Ovary (tissue), 9 donors: ENCODE measurements around the gene FAM131C. TPM values are rescaled to one million over a fixed set of nuclear protein-coding genes. Genes with fewer than 3 reads are reported as not detected.
"Not testable (repeated sequence)": the region's sequence is repeated elsewhere in the genome, so short reads cannot be mapped to it uniquely, and the experiment has no call there.

Experiments
- DNase-seq, 5 donors: peaks; one replicate each; pipeline ENCODE4 v3.0.0-alpha.2; 2019 to 2020
- H3K27ac ChIP-seq, 2 donors: fragments of 200-600 bp; one replicate each; pipeline versions ENCODE4 v1.5.1 to v1.8.0; 2019 to 2022
- H3K27me3 ChIP-seq: fragments of 200-600 bp; one replicate; pipeline ENCODE4 v1.8.0; 2022
- H3K36me3 ChIP-seq: fragments of 200-600 bp; sonication (generic); one replicate; pipeline ENCODE4 v1.5.1; 2019
- H3K4me1 ChIP-seq: one replicate; pipeline ENCODE4 v1.8.1; 2013; ENCODE audit warnings: mild to moderate bottlenecking, moderate library complexity; ENCODE audit not compliant: insufficient read depth
- H3K4me3 ChIP-seq: fragments of 200-600 bp; sonication (generic); one replicate; pipeline ENCODE4 v1.5.1; 2017
- H3K9me3 ChIP-seq, 2 donors: fragments of 200-600 bp in 1 of 2; sonication (generic) in 1 of 2; one replicate each; pipeline versions ENCODE4 v1.5.1 to v1.8.1; 2013 to 2019; ENCODE audit warnings: mild to moderate bottlenecking in 1 of 2, moderate library complexity in 1 of 2
- CTCF ChIP-seq, 3 donors: fragments of 450-650 bp in 2 of 3; fragments of 200-600 bp in 1 of 3; IDR thresholded peaks; one replicate each; pipeline versions ENCODE4 v1.5.1 to v1.8.0; 2016 to 2022; ENCODE audit warnings: antibody characterized with exemption in 3 of 3, mild to moderate bottlenecking in 1 of 3
- EP300 ChIP-seq: sonication (generic); formaldehyde crosslinking; IDR thresholded peaks from one replicate; pipeline ENCODE4 v1.6.1; 2017; ENCODE audit warnings: antibody characterized with exemption
- POLR2A ChIP-seq: fragments of 450-650 bp; IDR thresholded peaks from one replicate; pipeline ENCODE4 v1.6.1; 2017; ENCODE audit warnings: antibody characterized with exemption, mild to moderate bottlenecking, moderate library complexity
- WGBS, 3 donors: extraction: QIAGEN DNeasy Blood & Tissue Kit in 1 of 3; methylation state at CpG; one replicate each; pipeline versions ENCODE4 v1.1.5 to v1.1.7; 2013 to 2017; 5-methylcytosine and 5-hydroxymethylcytosine counted together
- intact Hi-C, 4 donors: fragments of 100-400 bp; cut with DNase I; formaldehyde crosslinking; loops; one replicate each; pipeline versions ENCODE4 v1.11.0 to v1.15.1; 2022 to 2023
- polyA plus RNA-seq, 2 donors: library from polyadenylated mRNA; stranded (reverse); fragments of 200-250 nt in 1 of 2; fragments of 350-450 nt in 1 of 2; fragmentation: Illumina TruSeq in 1 of 2; extraction: RNeasy Lipid Tissue Mini Kit (QIAGEN cat#74804) in 1 of 2; gene quantifications; one replicate each; pipeline ENCODE4 v1.2.3, GENCODE V29; 2013 to 2014
- total RNA-seq, 7 donors: library from RNA; depleted of rRNA in 2 of 7; stranded (reverse); fragments of >200 nt in 2 of 7; fragmentation: NEBNext Ultra II Directional in 3 of 7; extraction: Animal tissue kit (Norgen Biotek cat#: 25700) in 3 of 7; gene quantifications; one replicate each; pipeline versions ENCODE4 v1.1.0 to v1.2.4, GENCODE V29; 2016 to 2023
- donor health status: DM: no; HTN: no; CAD: no; lungs with moderate emphysema.
- donor health status: DM: no; HTN: no; CAD: no.
- donor health status: Bipolar disorder and iron deficiency.
- donor health status: DM: yes; HTN: yes; CAD: no.
- donor health status: DM: no; HTN: no; CAD: no.
- donor health status: DM: yes; HTN: yes; CAD: no.

Gene FAM131C
- total and polyA plus RNA-seq, 9 donors = 0.10 to 1.3 (median 0.30) TPM; not detected in 1

- Histone ChIP-seq H3K36me3 (no peaks in the 10 kb centered on the region), H3K27ac (no peak overlapping the region), H3K9me3 (no peaks in the 10 kb centered on the region), H3K27me3 (no peaks in the 10 kb centered on the region), H3K4me1 (no peaks in the 10 kb centered on the region), H3K4me3 (no peak overlapping the region)
- TF ChIP-seq EP300 (no peak), POLR2A (no peak), CTCF (IDR thresholded peaks at IDR 0.05) (no peak)
- WGBS, 3 donors = 79 to 82% (median 81%) methylated on average over 4 of the region's 4 CpGs
- intact Hi-C loops = no loop called here
- DNase-seq = no peak
These were observed 7.2 kb downstream of the FAM131C start for GRCh38 chr1:16066245-16066644.

GRCh38 chr1:16065269-16065576 is 8.2 kb downstream of the FAM131C start:
- no peak for TF ChIP-seq EP300
- Histone ChIP-seq H3K36me3 (no peaks in the 10 kb centered on the region), H3K4me1 (no peaks in the 10 kb centered on the region), H3K9me3 (no peaks in the 10 kb centered on the region), H3K27me3 (no peaks in the 10 kb centered on the region), H3K4me3 (no peak overlapping the region), H3K27ac (no peak overlapping the region)
- no peak for DNase-seq
- WGBS, 3 donors = 78 to 84% (median 80%) methylated on average over 8 of the region's 8 CpGs
- intact Hi-C loops = no loop called here

GRCh38 chr1:16064536-16065268 is 8.7 kb downstream of the FAM131C start:
- H3K9me3 ChIP-seq = no peaks in the 10 kb centered on the region
- no peak for DNase-seq
- no peaks in the 10 kb centered on the region for H3K27me3 ChIP-seq
- TF ChIP-seq EP300 (no peak), CTCF (IDR thresholded peaks at IDR 0.05) (no peak), POLR2A (no peak)
- no peak overlapping the region for H3K4me3 ChIP-seq
- no peaks in the 10 kb centered on the region for H3K4me1 ChIP-seq
- no peaks in the 10 kb centered on the region for H3K36me3 ChIP-seq
- H3K27ac ChIP-seq = no peak overlapping the region
- intact Hi-C loops = no loop called here
- 50 to 55% (median 52%) methylated on average over 13 of the region's 13 CpGs for WGBS, 3 donors

GRCh38 chr1:16063921-16064320 is 9.5 kb downstream of the FAM131C start:
- no peak for DNase-seq
- no peaks in the 10 kb centered on the region for H3K9me3 ChIP-seq
- no peak overlapping the region for H3K27ac ChIP-seq
- WGBS, 3 donors = 47 to 61% (median 51%) methylated on average over 9 of the region's 9 CpGs
- H3K4me3 ChIP-seq = no peak overlapping the region
- H3K4me1 ChIP-seq = no peaks in the 10 kb centered on the region
- TF ChIP-seq CTCF (IDR thresholded peaks at IDR 0.05) = no peak
- TF ChIP-seq POLR2A = no peak
- no peak for TF ChIP-seq EP300
- intact Hi-C loops = no loop called here
- no peaks in the 10 kb centered on the region for H3K27me3 ChIP-seq
- H3K36me3 ChIP-seq = no peaks in the 10 kb centered on the region

- H3K4me1 ChIP-seq = no peaks in the 10 kb centered on the region
- no peak for TF ChIP-seq POLR2A
- TF ChIP-seq EP300 = no peak
- no peak for TF ChIP-seq CTCF (IDR thresholded peaks at IDR 0.05)
- intact Hi-C loops = no loop called here
These were observed 10.1 kb downstream of the FAM131C start for GRCh38 chr1:16063226-16063829.

GRCh38 chr1:16062687-16063075 is 10.8 kb downstream of the FAM131C start:
- H3K27me3 ChIP-seq, H3K9me3 ChIP-seq, H3K4me1 ChIP-seq, H3K36me3 ChIP-seq, intact Hi-C loops, H3K4me3 ChIP-seq, DNase-seq, H3K27ac ChIP-seq: not testable (repeated sequence)
- 85 to 89% (median 89%) methylated on average over 9 of the region's 9 CpGs for WGBS, 3 donors

More at GRCh38 chr1:16063226-16063829, 10.1 kb downstream of the FAM131C start:
- no peaks in the 10 kb centered on the region for H3K9me3 ChIP-seq
- WGBS, 3 donors = 85 to 90% (median 88%) methylated on average over 15 of the region's 15 CpGs
- DNase-seq = no peak
- no peak overlapping the region for H3K27ac ChIP-seq
- H3K4me3 ChIP-seq = no peak overlapping the region
- H3K36me3 ChIP-seq = no peaks in the 10 kb centered on the region
- no peaks in the 10 kb centered on the region for H3K27me3 ChIP-seq

- H3K4me1 ChIP-seq, DNase-seq, H3K27me3 ChIP-seq, H3K9me3 ChIP-seq, H3K27ac ChIP-seq, intact Hi-C loops, H3K4me3 ChIP-seq, H3K36me3 ChIP-seq: not testable (repeated sequence)
- 67 to 70% (median 67%) methylated on average over 12 to 18 of the region's 18 CpGs for WGBS, 3 donors
These were observed 11.3 kb downstream of the FAM131C start for GRCh38 chr1:16061989-16062686.
